CD4-positive, CD25-positive, alpha-beta regulatory T cell (primary cell): ENCODE measurements around the gene HOXC5. TPM values are rescaled to one million over a fixed set of nuclear protein-coding genes. Genes with fewer than 3 reads are reported as not detected.

Experiments used
- ATAC-seq, 2 donors: fragments of 150-1000 bp; cut with Tn5 transposase; one replicate each; pipeline ENCODE4 v1.10.0; 2021; ENCODE audit warnings: low read depth in 2 of 2, moderate number of reproducible peaks in 2 of 2, moderate library complexity in 1 of 2
- DNase-seq, 3 donors: peaks; one replicate each; pipeline versions ENCODE4 v3.0.0 to v3.0.0-alpha.2; 2012 to 2022; ENCODE audit warnings: mixed read lengths in 1 of 3
- H3K27ac ChIP-seq: one replicate; pipeline ENCODE4 v1.7.0; 2013; ENCODE audit warnings: mild to moderate bottlenecking, low read length; ENCODE audit not compliant: insufficient read depth, poor library complexity, severe bottlenecking
- H3K27me3 ChIP-seq: one replicate; pipeline ENCODE4 v1.7.0; 2013; ENCODE audit warnings: low read length; ENCODE audit not compliant: control insufficient read depth, insufficient read depth
- H3K36me3 ChIP-seq: one replicate; pipeline ENCODE4 v1.7.0; 2013; ENCODE audit warnings: mild to moderate bottlenecking, low read length, moderate library complexity; ENCODE audit not compliant: control insufficient read depth, insufficient read depth
- H3K4me1 ChIP-seq: 2 replicates; pipeline ENCODE4 v1.7.0; 2013; ENCODE audit warnings: mild to moderate bottlenecking, low read length; ENCODE audit not compliant: insufficient read depth, control insufficient read depth, poor library complexity, severe bottlenecking
- H3K4me3 ChIP-seq: one replicate; pipeline ENCODE4 v1.7.0; 2013; ENCODE audit warnings: low read depth, mild to moderate bottlenecking, low read length, moderate library complexity
- H3K9me3 ChIP-seq, 2 experiments: 1 replicate in 1 of 2; 2 replicates in 1 of 2; pipeline ENCODE4 v1.7.0; 2013; ENCODE audit warnings: low read length in 2 of 2, mild to moderate bottlenecking in 1 of 2, moderate library complexity in 1 of 2; ENCODE audit not compliant: control insufficient read depth in 2 of 2
- H3K27ac Mint-ChIP-seq, 3 donors: one replicate each; pipeline ENCODE4 v1.8.0; 2020 to 2022; ENCODE audit warnings: mild to moderate bottlenecking in 3 of 3, mixed read lengths in 3 of 3, moderate library complexity in 2 of 3
- H3K27me3 Mint-ChIP-seq: one replicate; pipeline ENCODE4 v1.8.0; 2022; ENCODE audit warnings: mild to moderate bottlenecking, mixed read lengths
- H3K36me3 Mint-ChIP-seq: one replicate; pipeline ENCODE4 v1.8.0; 2020; ENCODE audit warnings: mixed read lengths
- H3K4me1 Mint-ChIP-seq, 4 donors: one replicate each; pipeline ENCODE4 v1.8.0; 2020 to 2022; ENCODE audit warnings: mixed read lengths in 4 of 4, mild to moderate bottlenecking in 1 of 4
- H3K4me3 Mint-ChIP-seq, 4 donors: one replicate each; pipeline ENCODE4 v1.8.0; 2020 to 2022; ENCODE audit warnings: mild to moderate bottlenecking in 4 of 4, mixed read lengths in 4 of 4, moderate library complexity in 3 of 4
- H3K9me3 Mint-ChIP-seq, 7 donors: one replicate each; pipeline ENCODE4 v1.8.0; 2020 to 2022; ENCODE audit warnings: mixed read lengths in 7 of 7, mild to moderate bottlenecking in 3 of 7, moderate library complexity in 2 of 7
- polyA plus RNA-seq, 4 donors: library from polyadenylated mRNA; unstranded; fragments of 300-500 nt; fragmentation: Illumina TruSeq; gene quantifications; one replicate each; pipeline ENCODE4 v1.2.3, GENCODE V29; 2021
- total RNA-seq: library from RNA; stranded (reverse); gene quantifications from one replicate; pipeline ENCODE4 v1.2.3, GENCODE V29; 2022

The HOXC5 gene
- total and polyA plus RNA-seq, 5 donors from 2014 or later, result not detected

GRCh38 chr12:54026640-54027441 lies 6.0 kb upstream of the HOXC5 start:
- no peak overlapping the region for H3K4me3 ChIP-seq
- no peak overlapping the region for H3K27ac ChIP-seq
- Mint-ChIP-seq H3K4me3 (no peak overlapping the region), H3K27ac (no peak overlapping the region), H3K36me3 (no peaks in the 10 kb centered on the region), H3K4me1 (peaks cover 0 to 20% (median 10%) of the 10 kb centered on the region in 4 donors), H3K9me3 (peaks cover 0 to 3% (median 0%) of the 10 kb centered on the region in 7 donors), H3K27me3 (peaks cover 97% of the 10 kb centered on the region)
- peaks cover 43% of the 10 kb centered on the region for H3K27me3 ChIP-seq
- ATAC-seq (no peak), DNase-seq (no peak)
- H3K36me3 ChIP-seq, result no peaks in the 10 kb centered on the region
- H3K4me1 ChIP-seq, result peaks cover 11% of the 10 kb centered on the region
- no peaks in the 10 kb centered on the region for H3K9me3 ChIP-seq

- Mint-ChIP-seq H3K4me3 (no peak overlapping the region), H3K27me3 (peaks cover 97% of the 10 kb centered on the region), H3K9me3 (peaks cover 0 to 3% (median 0%) of the 10 kb centered on the region in 7 donors), H3K36me3 (no peaks in the 10 kb centered on the region), H3K27ac (no peak overlapping the region), H3K4me1 (peaks cover 0 to 20% (median 12%) of the 10 kb centered on the region in 4 donors)
- DNase-seq (no peak), ATAC-seq (no peak)
- peaks cover 11% of the 10 kb centered on the region for H3K4me1 ChIP-seq
- no peak overlapping the region for H3K27ac ChIP-seq
- H3K9me3 ChIP-seq, result peaks cover 2 to 5% of the 10 kb centered on the region in 2 experiments
- H3K4me3 ChIP-seq, result no peak overlapping the region
- H3K27me3 ChIP-seq, result peaks cover 44% of the 10 kb centered on the region
- no peaks in the 10 kb centered on the region for H3K36me3 ChIP-seq
These were observed 5.4 kb upstream of the HOXC5 start for GRCh38 chr12:54027442-54027786.

- H3K27ac Mint-ChIP-seq, result no peak within 1 kb of the TSS
- H3K4me1 Mint-ChIP-seq, result peaks cover 0 to 28% (median 15%) of the 10 kb centered on the region in 4 donors
- H3K4me3 Mint-ChIP-seq, result no peak within 1 kb of the TSS
- H3K27me3 ChIP-seq, result peaks cover 45% of the 10 kb centered on the region
- H3K4me1 ChIP-seq, result peaks cover 18% of the 10 kb centered on the region
- ATAC-seq (no peak), DNase-seq (no peak)
- peaks cover 97% of the 10 kb centered on the region for H3K27me3 Mint-ChIP-seq
- H3K36me3 Mint-ChIP-seq, result no peaks in the 10 kb centered on the region
- no peak within 1 kb of the TSS for H3K27ac ChIP-seq
- H3K9me3 Mint-ChIP-seq, result peaks cover 0 to 7% (median 3%) of the 10 kb centered on the region in 7 donors
- H3K36me3 ChIP-seq, result no peaks in the 10 kb centered on the region
- no peak within 1 kb of the TSS for H3K4me3 ChIP-seq
- H3K9me3 ChIP-seq, result peaks cover 8 to 16% of the 10 kb centered on the region in 2 experiments
These were observed 4.3 kb upstream of the HOXC5 start, which contains the start of gene HOXC6 for GRCh38 chr12:54028314-54029201. Gene HOXC6, plus strand, starts transcription at chr12:54028440. Its CDS starts 82 bp downstream, at chr12:54028522.

GRCh38 chr12:54029529-54030441 lies 3.1 kb upstream of the HOXC5 start:
- no peak for ATAC-seq
- no peak overlapping the region for H3K27ac ChIP-seq
- Mint-ChIP-seq H3K27ac (no peak overlapping the region), H3K4me1 (peaks cover 0 to 34% (median 16%) of the 10 kb centered on the region in 4 donors), H3K9me3 (peaks cover 0 to 7% (median 3%) of the 10 kb centered on the region in 7 donors), H3K36me3 (no peaks in the 10 kb centered on the region), H3K27me3 (peaks cover 97% of the 10 kb centered on the region), H3K4me3 (no peak overlapping the region)
- peaks cover 38% of the 10 kb centered on the region for H3K27me3 ChIP-seq
- H3K4me3 ChIP-seq, result no peak overlapping the region
- peaks cover 8 to 18% of the 10 kb centered on the region in 2 experiments for H3K9me3 ChIP-seq
- no peak for DNase-seq
- H3K36me3 ChIP-seq, result no peaks in the 10 kb centered on the region
- peaks cover 26% of the 10 kb centered on the region for H3K4me1 ChIP-seq

- Mint-ChIP-seq H3K27ac (no peak overlapping the region), H3K27me3 (peaks cover 97% of the 10 kb centered on the region)
- H3K27ac ChIP-seq, result no peak overlapping the region
These were observed 2.4 kb upstream of the HOXC5 start for GRCh38 chr12:54030442-54030801.

GRCh38 chr12:54030889-54031471 lies 1.9 kb upstream of the HOXC5 start:
- Mint-ChIP-seq H3K9me3 (peaks cover 0 to 10% (median 3%) of the 10 kb centered on the region in 7 donors), H3K27ac (no peak overlapping the region), H3K27me3 (peaks cover 97% of the 10 kb centered on the region), H3K36me3 (no peaks in the 10 kb centered on the region), H3K4me1 (peaks cover 0 to 38% (median 19%) of the 10 kb centered on the region in 4 donors), H3K4me3 (no peak overlapping the region)
- no peak overlapping the region for H3K4me3 ChIP-seq
- peaks cover 41% of the 10 kb centered on the region for H3K27me3 ChIP-seq
- H3K4me1 ChIP-seq, result peaks cover 26% of the 10 kb centered on the region
- DNase-seq, result no peak
- H3K36me3 ChIP-seq, result no peaks in the 10 kb centered on the region
- no peak for ATAC-seq
- peaks cover 8 to 18% of the 10 kb centered on the region in 2 experiments for H3K9me3 ChIP-seq
- no peak overlapping the region for H3K27ac ChIP-seq

More at GRCh38 chr12:54030442-54030801, 2.4 kb upstream of the HOXC5 start:
- H3K36me3 ChIP-seq, result no peaks in the 10 kb centered on the region
- no peak overlapping the region for H3K4me3 Mint-ChIP-seq
- ATAC-seq, result no peak
- H3K4me1 Mint-ChIP-seq, result peaks cover 0 to 38% (median 20%) of the 10 kb centered on the region in 4 donors
- peaks cover 0 to 10% (median 3%) of the 10 kb centered on the region in 7 donors for H3K9me3 Mint-ChIP-seq
- no peak for DNase-seq
- H3K36me3 Mint-ChIP-seq, result no peaks in the 10 kb centered on the region
- H3K4me3 ChIP-seq, result no peak overlapping the region
- H3K27me3 ChIP-seq, result peaks cover 40% of the 10 kb centered on the region
- H3K9me3 ChIP-seq, result peaks cover 8 to 18% of the 10 kb centered on the region in 2 experiments
- peaks cover 26% of the 10 kb centered on the region for H3K4me1 ChIP-seq
